AG10803 (cell line): ENCODE data around the gene BCL6.
A peak's percentile ranks its signal among the peaks of the same experiment; 100 is the strongest.

Experiments
- DNase-seq: peaks from one replicate; pipeline ENCODE4 v3.0.0; 2010; ENCODE audit warnings: low read depth
- H3K4me3 ChIP-seq: 2 replicates; pipeline ENCODE4 v1.5.1; 2011; ENCODE audit warnings: mild to moderate bottlenecking, low read length, control low read depth
- CTCF ChIP-seq: conservative IDR thresholded peaks from 2 replicates; pipeline ENCODE4 v1.5.1; 2011; ENCODE audit warnings: mild to moderate bottlenecking, low read length, control low read depth, inconsistent platforms

BCL6 gene

GRCh38 chr3:187721055-187721454 is 24.2 kb downstream of the BCL6 start:
- no peak for DNase-seq
- no peak overlapping the region for H3K4me3 ChIP-seq
- no peak for TF ChIP-seq CTCF

GRCh38 chr3:187720337-187720670 is 25.0 kb downstream of the BCL6 start:
- DNase-seq = no peak
- no peak for TF ChIP-seq CTCF

GRCh38 chr3:187719628-187720336 is 25.5 kb downstream of the BCL6 start:
- no peak for DNase-seq
- no peak for TF ChIP-seq CTCF
- H3K4me3 ChIP-seq = no peak overlapping the region

More at GRCh38 chr3:187720337-187720670, 25.0 kb downstream of the BCL6 start:
- no peak overlapping the region for H3K4me3 ChIP-seq

GRCh38 chr3:187718802-187719201 is 26.5 kb downstream of the BCL6 start:
- no peak overlapping the region for H3K4me3 ChIP-seq
- DNase-seq = no peak
- TF ChIP-seq CTCF = no peak

- TF ChIP-seq CTCF = no peak
- DNase-seq = peak; percentile 50
- no peak overlapping the region for H3K4me3 ChIP-seq
Measured at GRCh38 chr3:187717572-187717971, 27.7 kb downstream of the BCL6 start.

- no peak overlapping the region for H3K4me3 ChIP-seq
- TF ChIP-seq CTCF = peak; percentile 97
- DNase-seq = peak; percentile 68
Measured at GRCh38 chr3:187714404-187714979, 30.8 kb downstream of the BCL6 start.

GRCh38 chr3:187713504-187713903 is 31.8 kb downstream of the BCL6 start:
- DNase-seq = peak; percentile 60
- no peak overlapping the region for H3K4me3 ChIP-seq

More at GRCh38 chr3:187713504-187713903, 31.8 kb downstream of the BCL6 start:
- no peak for TF ChIP-seq CTCF
